HAP-1 (cell line): Measurements from ENCODE around the gene EYS.
"Not testable (repeated sequence)": the region's sequence is repeated elsewhere in the genome, so short reads cannot be mapped to it uniquely, and the experiment has no call there.

Source experiments
- DNase-seq, 2 experiments: peaks; one replicate each; pipeline ENCODE4 v3.0.0-alpha.2; 2016 to 2020; ENCODE audit warnings: low spot score in 2 of 2
- H3K27me3 ChIP-seq: fragments of 250-450 bp; sonication (Bioruptor Pico); 2 replicates; pipeline ENCODE4 v1.5.1; 2020; ENCODE audit warnings: low read depth, mild to moderate bottlenecking, moderate library complexity
- H3K36me3 ChIP-seq: fragments of 250-450 bp; sonication (Bioruptor Pico); replicated peaks from 2 replicates; pipeline ENCODE4 v1.5.1; 2020; ENCODE audit warnings: mild to moderate bottlenecking
- H3K4me1 ChIP-seq: fragments of 250-450 bp; sonication (Bioruptor Pico); 2 replicates; pipeline ENCODE4 v1.5.1; 2020; ENCODE audit warnings: mild to moderate bottlenecking
- H3K4me3 ChIP-seq: fragments of 250-450 bp; sonication (Bioruptor Pico); 2 replicates; pipeline ENCODE4 v1.5.1; 2020; ENCODE audit warnings: mild to moderate bottlenecking, moderate library complexity
- H3K9me3 ChIP-seq: fragments of 250-450 bp; sonication (Bioruptor Pico); 2 replicates; pipeline ENCODE4 v1.5.1; 2020; ENCODE audit warnings: mild to moderate bottlenecking, moderate library complexity
- in situ Hi-C: fragments of 300-500 bp; cut with MboI; formaldehyde crosslinking; loops from 3 replicates; pipeline ENCODE4 v1.14.3; 2020; ENCODE audit warnings: low sequenced_read_pairs, inconsistent platforms, mixed read lengths

The EYS gene

GRCh38 chr6:65667916-65668656 lies 38.9 kb downstream of the EYS start:
- DNase-seq = no peak
- H3K9me3 ChIP-seq = no peaks in the 10 kb centered on the region
- in situ Hi-C loops = no loop called here
- H3K4me3 ChIP-seq = no peak overlapping the region
- no peaks in the 10 kb centered on the region for H3K27me3 ChIP-seq
- H3K4me1 ChIP-seq = no peaks in the 10 kb centered on the region
- no peaks in the 10 kb centered on the region for H3K36me3 ChIP-seq

GRCh38 chr6:65650086-65650485 lies 56.9 kb downstream of the EYS start:
- no peaks in the 10 kb centered on the region for H3K36me3 ChIP-seq
- DNase-seq = peak in 1 of 2 experiments; percentile 55
- peaks cover 14% of the 10 kb centered on the region for H3K4me1 ChIP-seq
- no peaks in the 10 kb centered on the region for H3K27me3 ChIP-seq
- in situ Hi-C loops = no loop called here
- no peak overlapping the region for H3K4me3 ChIP-seq
- H3K9me3 ChIP-seq = no peaks in the 10 kb centered on the region

GRCh38 chr6:65649392-65649791 lies 57.6 kb downstream of the EYS start:
- Histone ChIP-seq H3K9me3 (no peaks in the 10 kb centered on the region), H3K4me3 (no peak overlapping the region), H3K4me1 (peaks cover 14% of the 10 kb centered on the region), H3K27me3 (no peaks in the 10 kb centered on the region), H3K36me3 (no peaks in the 10 kb centered on the region)
- no peak for DNase-seq
- in situ Hi-C loops = no loop called here

- in situ Hi-C loops = no loop called here
- H3K4me3 ChIP-seq = no peak overlapping the region
Measured at GRCh38 chr6:65646544-65646943, 60.5 kb downstream of the EYS start.

GRCh38 chr6:65642776-65643175 lies 64.2 kb downstream of the EYS start:
- H3K4me3 ChIP-seq = no peak overlapping the region
- no peaks in the 10 kb centered on the region for H3K9me3 ChIP-seq
- H3K4me1 ChIP-seq = peaks cover 19% of the 10 kb centered on the region
- no peak for DNase-seq
- in situ Hi-C loops = no loop called here
- no peaks in the 10 kb centered on the region for H3K27me3 ChIP-seq
- no peaks in the 10 kb centered on the region for H3K36me3 ChIP-seq

More at GRCh38 chr6:65646544-65646943, 60.5 kb downstream of the EYS start:
- H3K27me3 ChIP-seq = no peaks in the 10 kb centered on the region
- peaks cover 14% of the 10 kb centered on the region for H3K4me1 ChIP-seq
- no peaks in the 10 kb centered on the region for H3K36me3 ChIP-seq
- no peaks in the 10 kb centered on the region for H3K9me3 ChIP-seq
- DNase-seq = no peak

- no peaks in the 10 kb centered on the region for H3K27me3 ChIP-seq
- H3K4me1 ChIP-seq = peaks cover 25% of the 10 kb centered on the region
- DNase-seq = peak; percentile 71 to 85
- no peaks in the 10 kb centered on the region for H3K9me3 ChIP-seq
- in situ Hi-C loops = no loop called here
- H3K4me3 ChIP-seq = no peak overlapping the region
- H3K36me3 ChIP-seq = no peaks in the 10 kb centered on the region
Measured at GRCh38 chr6:65638047-65638831, 68.8 kb downstream of the EYS start.

- H3K27me3 ChIP-seq = no peaks in the 10 kb centered on the region
- in situ Hi-C loops = no loop called here
- H3K4me3 ChIP-seq = no peak overlapping the region
- no peaks in the 10 kb centered on the region for H3K36me3 ChIP-seq
- H3K9me3 ChIP-seq = no peaks in the 10 kb centered on the region
- DNase-seq = no peak
- peaks cover 32% of the 10 kb centered on the region for H3K4me1 ChIP-seq
Measured at GRCh38 chr6:65637289-65638046, 69.6 kb downstream of the EYS start.

GRCh38 chr6:65633501-65633900 lies 73.5 kb downstream of the EYS start:
- Histone ChIP-seq H3K27me3 (no peaks in the 10 kb centered on the region), H3K4me3 (no peak overlapping the region), H3K9me3 (no peaks in the 10 kb centered on the region), H3K4me1 (peaks cover 28% of the 10 kb centered on the region), H3K36me3 (no peaks in the 10 kb centered on the region)
- in situ Hi-C loops = no loop called here
- DNase-seq = no peak

GRCh38 chr6:65631711-65632110 lies 75.3 kb downstream of the EYS start:
- no peak overlapping the region for H3K4me3 ChIP-seq
- in situ Hi-C loops = no loop called here

GRCh38 chr6:65627434-65627999 lies 79.5 kb downstream of the EYS start:
- H3K27me3 ChIP-seq, H3K36me3 ChIP-seq, DNase-seq, H3K4me3 ChIP-seq, H3K9me3 ChIP-seq, in situ Hi-C loops: not testable (repeated sequence)
- H3K4me1 ChIP-seq = peaks cover 11% of the 10 kb centered on the region

More at GRCh38 chr6:65631711-65632110, 75.3 kb downstream of the EYS start:
- Histone ChIP-seq H3K4me1 (peaks cover 24% of the 10 kb centered on the region), H3K27me3 (no peaks in the 10 kb centered on the region), H3K9me3 (no peaks in the 10 kb centered on the region), H3K36me3 (no peaks in the 10 kb centered on the region)
- DNase-seq = peak in 1 of 2 experiments; percentile 92

GRCh38 chr6:65627015-65627414 lies 80.0 kb downstream of the EYS start:
- Histone ChIP-seq H3K27me3 (no peaks in the 10 kb centered on the region), H3K9me3 (no peaks in the 10 kb centered on the region), H3K36me3 (no peaks in the 10 kb centered on the region), H3K4me3 (no peak overlapping the region), H3K4me1 (peaks cover 6% of the 10 kb centered on the region)
- in situ Hi-C loops = no loop called here
- no peak for DNase-seq

GRCh38 chr6:65623566-65623965 lies 83.5 kb downstream of the EYS start:
- no peak for DNase-seq
- Histone ChIP-seq H3K4me1 (no peaks in the 10 kb centered on the region), H3K27me3 (no peaks in the 10 kb centered on the region), H3K36me3 (no peaks in the 10 kb centered on the region), H3K4me3 (no peak overlapping the region), H3K9me3 (no peaks in the 10 kb centered on the region)
- in situ Hi-C loops = no loop called here

- no peak for DNase-seq
- no peaks in the 10 kb centered on the region for H3K36me3 ChIP-seq
- no peak overlapping the region for H3K4me3 ChIP-seq
- H3K4me1 ChIP-seq = no peaks in the 10 kb centered on the region
- in situ Hi-C loops = no loop called here
- no peaks in the 10 kb centered on the region for H3K9me3 ChIP-seq
- H3K27me3 ChIP-seq = no peaks in the 10 kb centered on the region
Measured at GRCh38 chr6:65610746-65611145, 96.3 kb downstream of the EYS start.
